HG02884 (cell line): Measurements from ENCODE around the gene PITPNM3.

Source experiments
- ATAC-seq: cut with Tn5 transposase; IDR thresholded peaks from one replicate; pipeline ENCODE4 v1.9.1; 2021; ENCODE audit warnings: mild to moderate bottlenecking, moderate library complexity; ENCODE audit not compliant: unreplicated experiment

The PITPNM3 gene

DNA sequence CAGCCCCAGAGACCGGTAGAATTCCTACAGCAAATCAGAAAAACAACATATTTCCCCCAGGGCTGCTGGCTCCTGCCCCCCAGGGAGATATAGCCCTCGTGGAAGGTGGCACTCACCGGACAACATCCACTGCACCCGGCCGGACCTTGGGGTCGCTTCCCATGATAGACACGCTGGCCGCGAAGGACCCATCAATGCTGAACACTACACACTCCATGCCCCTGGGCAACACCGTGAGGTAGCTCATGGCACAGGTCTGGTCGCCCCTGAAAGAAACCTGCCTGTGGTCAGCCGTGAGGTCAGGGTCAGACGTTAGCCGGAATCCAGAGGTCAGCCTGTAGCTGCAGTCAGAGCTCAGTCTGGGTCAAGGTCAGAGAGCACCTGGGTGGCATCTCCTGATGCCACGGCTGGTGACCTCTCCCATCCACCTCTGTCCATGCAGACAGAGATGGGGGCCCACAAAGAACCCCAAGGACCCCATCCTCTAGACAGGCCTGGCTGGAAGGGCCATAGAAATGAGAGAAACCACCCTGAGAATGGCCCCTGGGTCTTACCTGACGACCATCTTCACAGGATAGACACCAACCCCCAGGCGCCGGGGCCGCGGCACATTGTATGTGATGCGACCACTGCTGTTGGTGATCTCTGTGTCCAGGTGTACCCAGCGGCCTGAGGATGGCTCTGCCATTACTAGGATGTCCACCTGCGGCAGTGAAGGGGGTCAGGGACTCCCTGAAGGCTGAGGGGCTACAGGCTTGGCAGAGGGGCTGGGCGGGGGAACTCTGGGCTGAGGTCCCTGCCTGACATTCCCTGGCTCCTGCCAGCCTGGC, 92.5 kb downstream of the PITPNM3 start:
- ATAC-seq = no peak

- ATAC-seq = no peak
Measured at GRCh38 chr17:6462692-6463091, 93.7 kb downstream of the PITPNM3 start.

- ATAC-seq = no peak
Measured at GRCh38 chr17:6461792-6462524, 94.4 kb downstream of the PITPNM3 start.

DNA sequence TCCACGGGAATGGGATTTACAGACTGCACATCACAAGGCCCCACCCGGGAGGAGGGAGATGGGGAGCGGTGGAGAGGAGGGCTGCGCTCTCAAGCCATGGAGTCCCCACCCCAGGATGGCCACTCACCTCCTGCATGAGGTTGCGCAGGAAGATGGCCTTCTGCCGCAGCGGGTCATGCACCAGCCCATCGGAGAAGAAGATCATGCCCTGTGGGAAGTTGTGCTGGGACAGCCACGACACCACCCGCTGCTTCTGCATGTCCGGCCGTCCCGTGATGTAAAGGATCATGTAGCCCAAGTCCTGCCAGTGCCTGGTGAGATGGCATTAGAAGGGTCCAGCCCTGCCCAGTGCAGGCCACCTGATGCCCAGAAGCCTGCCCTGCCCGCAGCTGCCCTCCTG, 95.1 kb downstream of the PITPNM3 start:
- ATAC-seq = no peak

- ATAC-seq = no peak
Measured at GRCh38 chr17:6460531-6461161, 95.7 kb downstream of the PITPNM3 start.

GRCh38 chr17:6458460-6458950, 97.8 kb downstream of the PITPNM3 start:
- no peak for ATAC-seq

GRCh38 chr17:6457688-6458459, 98.5 kb downstream of the PITPNM3 start:
- ATAC-seq = no peak

- ATAC-seq = no peak
Measured at GRCh38 chr17:6456914-6457687, 99.3 kb downstream of the PITPNM3 start.

DNA sequence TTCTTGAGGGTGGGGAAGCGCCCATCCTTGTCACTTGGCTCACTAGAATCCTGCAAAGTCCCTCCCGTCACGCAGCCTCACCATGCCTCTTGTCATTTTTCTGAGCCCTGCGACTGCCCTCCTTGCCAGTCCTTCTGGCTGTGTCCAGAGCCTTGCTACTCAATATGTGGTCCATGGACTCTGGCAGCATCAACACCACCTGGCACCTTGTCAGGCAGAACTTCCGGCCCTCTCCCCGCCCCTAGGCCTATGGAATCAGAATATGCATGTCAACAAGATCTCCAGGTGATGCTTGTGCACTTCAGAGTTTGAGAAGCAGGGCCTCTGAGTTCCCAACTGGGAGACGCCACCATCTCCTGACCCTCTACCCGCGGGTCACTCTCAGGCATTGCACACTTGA, 100.0 kb downstream of the PITPNM3 start:
- ATAC-seq = no peak

- ATAC-seq = no peak
Measured at GRCh38 chr17:6455321-6455705, 101.0 kb downstream of the PITPNM3 start.

- no peak for ATAC-seq
Measured at GRCh38 chr17:6454495-6455320, 101.6 kb downstream of the PITPNM3 start.

- ATAC-seq = no peak
Measured at GRCh38 chr17:6453279-6454024, 102.9 kb downstream of the PITPNM3 start.

- ATAC-seq = no peak
Measured at GRCh38 chr17:6452471-6453266, 103.7 kb downstream of the PITPNM3 start.

GRCh38 chr17:6450926-6451832, 105.2 kb downstream of the PITPNM3 start:
- ATAC-seq = no peak

GRCh38 chr17:6449307-6449706, 107.0 kb downstream of the PITPNM3 start:
- no peak for ATAC-seq

GRCh38 chr17:6448473-6448872, 107.9 kb downstream of the PITPNM3 start:
- ATAC-seq = no peak
